ENCODE results near the gene CIBAR2.

CIBAR2 gene

DNA sequence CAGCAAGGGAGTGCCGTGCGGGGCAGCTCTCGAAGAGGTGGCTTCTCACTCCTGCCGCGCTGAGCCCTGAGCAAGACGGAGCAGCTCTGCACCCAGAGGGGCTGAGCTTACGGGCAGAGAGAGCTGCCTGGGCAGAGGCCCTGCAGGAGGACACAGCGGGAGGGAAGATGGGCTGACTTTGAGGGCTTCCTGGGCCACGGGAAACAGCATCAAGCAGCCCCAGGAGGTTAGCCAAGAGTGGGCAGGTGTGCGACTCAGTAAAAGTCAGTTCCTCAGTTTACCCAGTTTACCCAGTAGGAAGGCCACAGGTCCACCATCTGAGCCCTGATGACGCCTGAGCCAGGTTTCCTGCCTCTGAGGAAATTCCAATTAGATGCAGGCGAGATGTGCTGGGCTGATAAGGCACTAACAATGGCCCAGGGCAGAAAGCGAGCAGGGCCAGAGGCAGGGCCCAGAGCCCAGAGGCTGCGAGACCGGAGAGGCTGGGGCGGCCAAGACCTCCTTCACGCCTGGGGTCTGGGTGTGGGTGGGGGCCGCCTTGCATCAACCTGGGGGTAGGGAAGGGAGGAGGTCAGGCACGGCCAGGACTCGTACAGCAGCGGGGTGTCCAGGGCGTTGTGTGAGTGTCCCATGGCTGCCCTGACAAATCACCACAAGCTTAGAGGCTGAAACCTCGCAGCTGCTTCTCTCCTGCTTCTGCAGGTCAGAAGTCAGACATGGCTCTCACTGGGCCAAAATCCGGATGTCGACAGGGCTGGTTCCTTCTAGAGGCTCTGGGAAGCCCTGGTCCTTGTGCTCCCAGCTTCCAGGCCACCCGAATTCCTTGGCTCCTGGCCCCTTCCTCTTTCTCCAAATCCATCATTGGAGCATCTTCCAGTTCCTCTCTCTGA lies 32.0 kb upstream of the CIBAR2 start:
- no peak for DNase-seq (ENCODE audit: low read depth in 2 of 2)

DNA sequence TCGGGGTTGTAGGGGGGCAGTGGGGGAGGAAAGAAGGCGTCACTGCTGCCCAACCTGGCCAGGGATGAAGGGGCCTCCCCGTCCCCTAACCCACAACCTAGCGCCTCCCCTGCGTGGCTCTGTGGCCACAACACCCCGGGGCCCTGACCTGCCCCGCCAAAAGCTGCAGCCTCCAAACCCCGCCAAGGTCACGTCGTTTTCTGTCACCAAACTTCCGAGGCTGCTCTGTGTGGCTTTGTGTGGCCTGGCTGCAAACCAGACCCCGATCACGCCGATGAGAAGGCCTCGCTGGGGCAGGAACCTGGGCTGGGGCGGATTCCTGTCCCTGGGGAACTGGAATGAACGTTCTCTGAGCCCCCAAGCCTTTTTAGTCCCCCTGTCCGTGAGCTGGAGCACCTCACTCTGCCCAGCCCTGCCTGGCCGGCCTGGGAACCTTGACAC lies 30.5 kb upstream of the CIBAR2 start:
- DNase-seq (ENCODE audit: low read depth in 2 of 2), result no peak

DNA sequence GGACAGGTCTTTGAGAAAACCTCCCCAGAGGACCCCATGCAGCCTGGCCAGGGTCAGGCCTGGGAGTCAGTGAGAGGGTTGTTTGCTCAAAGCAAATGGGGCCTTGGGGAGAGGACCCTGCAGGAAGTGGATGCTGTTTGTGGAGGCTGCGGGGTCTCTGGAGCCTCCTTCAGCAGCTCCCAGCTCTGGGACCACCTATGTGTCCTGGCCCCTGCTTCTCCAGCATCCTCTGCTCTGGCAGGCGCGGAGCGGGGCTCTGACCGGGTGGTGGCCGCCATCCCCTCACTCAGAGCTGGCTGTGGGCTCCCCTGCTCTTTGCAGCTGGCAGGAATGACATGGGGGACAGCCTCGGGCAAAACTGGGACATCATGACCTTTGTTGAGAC lies 29.8 kb upstream of the CIBAR2 start:
- no peak for DNase-seq (ENCODE audit: low read depth in 2 of 2)

DNA sequence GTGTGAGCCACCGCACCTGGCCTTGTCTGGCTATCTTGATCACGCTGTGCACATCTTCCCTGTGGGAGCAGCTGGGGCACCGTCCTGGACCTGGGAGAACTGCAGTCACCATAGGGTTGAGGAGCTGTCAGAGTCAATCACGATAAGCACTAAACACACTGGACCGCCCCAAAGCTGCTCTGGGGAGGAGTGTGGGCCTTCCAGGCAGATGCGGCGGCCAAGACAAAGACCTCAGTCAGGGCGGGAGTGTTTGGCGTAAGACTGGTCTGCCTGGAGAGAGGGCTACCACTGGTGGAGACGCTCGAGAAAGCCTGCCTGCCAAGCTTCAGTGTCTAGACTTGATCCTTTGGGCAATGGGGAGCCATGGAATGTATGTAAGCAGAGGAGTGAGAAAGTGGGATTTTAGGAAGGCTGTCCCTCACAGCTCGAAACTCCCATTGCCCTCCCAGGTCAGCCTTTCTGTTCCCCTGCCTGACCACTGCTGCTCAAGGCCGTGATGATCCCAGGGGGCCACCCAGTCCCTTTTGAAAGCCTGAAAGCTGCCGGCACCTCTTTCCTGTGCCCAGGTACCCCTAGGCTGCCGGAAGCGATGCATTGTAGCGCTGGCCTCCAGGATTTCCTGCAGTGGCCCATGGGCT lies 29.3 kb upstream of the CIBAR2 start:
- no peak for DNase-seq (ENCODE audit: low read depth in 2 of 2)

DNA sequence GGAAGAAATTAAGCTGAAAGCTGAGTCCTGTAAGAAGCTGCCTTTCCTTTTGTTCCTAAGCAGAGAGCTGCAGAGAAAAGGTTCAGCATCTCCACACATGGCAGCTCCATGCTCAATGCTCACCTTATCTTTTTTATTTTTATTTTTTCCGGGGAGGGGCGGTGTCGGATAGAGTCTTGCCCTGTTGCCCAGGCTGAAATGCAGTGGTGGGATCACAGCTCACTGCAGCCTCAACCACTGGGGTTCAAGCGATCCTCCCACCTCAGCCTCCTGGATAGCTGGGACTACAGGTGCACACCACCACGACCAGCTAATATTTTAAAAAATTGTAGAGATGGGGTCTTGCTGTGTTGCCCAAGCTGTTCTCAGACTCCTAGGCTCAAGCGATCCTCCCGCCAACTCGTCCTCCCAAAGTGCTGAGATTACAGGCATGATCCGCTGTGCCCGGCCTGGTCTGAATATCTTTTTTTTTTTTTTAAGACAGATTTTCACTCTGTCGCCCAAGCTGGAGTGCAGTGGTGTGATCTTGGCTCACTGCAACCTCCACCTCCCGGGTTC lies 28.3 kb upstream of the CIBAR2 start:
- no peak for DNase-seq (ENCODE audit: low read depth in 2 of 2)

DNA sequence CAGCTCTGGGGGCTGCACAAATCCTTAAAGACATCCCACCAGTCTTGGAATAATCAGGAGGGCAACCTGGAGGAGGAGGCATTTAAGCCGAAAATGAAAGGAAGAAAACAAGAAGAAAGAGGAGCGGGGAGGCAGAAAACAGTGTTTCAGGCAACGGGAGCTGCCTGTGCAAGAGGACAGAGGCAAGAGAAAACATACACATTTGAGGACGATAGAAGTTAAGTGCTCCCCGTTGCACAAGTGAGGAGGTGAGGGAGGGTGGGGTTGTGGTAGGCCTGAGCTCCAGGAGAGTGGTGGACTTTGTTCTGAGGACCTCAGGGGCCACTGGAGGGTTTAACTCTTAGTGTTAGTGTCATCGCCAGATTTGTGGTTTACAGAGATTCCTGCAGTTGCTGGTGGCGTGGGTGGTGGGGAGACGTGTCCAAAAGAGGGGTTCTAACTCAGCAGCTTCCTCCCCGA lies 27.6 kb upstream of the CIBAR2 start:
- DNase-seq (ENCODE audit: low read depth in 2 of 2), result no peak

DNA sequence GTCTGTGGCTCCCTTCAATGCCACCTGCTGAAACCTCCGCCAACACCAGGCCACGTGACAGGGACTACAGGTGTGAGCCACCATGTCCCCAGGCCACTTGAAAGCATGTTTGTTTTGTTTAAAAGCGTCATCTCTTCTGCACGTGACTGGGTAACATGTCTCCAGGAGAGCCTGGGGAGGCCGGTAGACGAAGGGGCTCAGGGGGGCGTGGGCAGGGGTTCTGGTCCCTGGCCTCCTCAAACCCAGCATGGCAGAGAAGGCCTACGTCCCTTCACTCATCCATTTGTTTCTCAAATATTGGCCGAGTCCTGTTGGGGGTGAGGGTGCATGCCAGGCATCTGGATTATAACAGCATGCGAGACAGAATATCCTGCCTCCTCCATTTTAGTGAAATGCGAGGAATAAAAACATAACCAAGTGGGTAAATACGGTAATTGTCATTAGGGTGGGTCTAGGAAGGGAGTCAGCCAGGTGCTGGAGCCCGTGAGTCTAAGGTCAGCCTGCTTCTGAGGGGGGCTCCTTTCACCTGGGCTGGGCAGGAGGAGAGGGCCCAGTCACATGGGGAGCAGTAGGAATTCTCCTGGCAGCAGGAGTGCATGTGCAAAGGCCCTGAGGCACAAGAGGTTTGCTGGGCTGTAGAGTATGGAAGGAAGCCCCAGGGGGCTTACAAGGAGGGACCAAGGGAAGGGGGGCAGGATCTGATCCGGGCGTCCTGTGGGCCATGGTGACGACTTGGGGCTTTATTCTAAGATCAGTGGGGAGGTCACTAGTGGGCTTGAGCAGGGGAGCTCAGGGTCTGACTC lies 26.8 kb upstream of the CIBAR2 start:
- no peak for DNase-seq (ENCODE audit: low read depth in 2 of 2)

DNA sequence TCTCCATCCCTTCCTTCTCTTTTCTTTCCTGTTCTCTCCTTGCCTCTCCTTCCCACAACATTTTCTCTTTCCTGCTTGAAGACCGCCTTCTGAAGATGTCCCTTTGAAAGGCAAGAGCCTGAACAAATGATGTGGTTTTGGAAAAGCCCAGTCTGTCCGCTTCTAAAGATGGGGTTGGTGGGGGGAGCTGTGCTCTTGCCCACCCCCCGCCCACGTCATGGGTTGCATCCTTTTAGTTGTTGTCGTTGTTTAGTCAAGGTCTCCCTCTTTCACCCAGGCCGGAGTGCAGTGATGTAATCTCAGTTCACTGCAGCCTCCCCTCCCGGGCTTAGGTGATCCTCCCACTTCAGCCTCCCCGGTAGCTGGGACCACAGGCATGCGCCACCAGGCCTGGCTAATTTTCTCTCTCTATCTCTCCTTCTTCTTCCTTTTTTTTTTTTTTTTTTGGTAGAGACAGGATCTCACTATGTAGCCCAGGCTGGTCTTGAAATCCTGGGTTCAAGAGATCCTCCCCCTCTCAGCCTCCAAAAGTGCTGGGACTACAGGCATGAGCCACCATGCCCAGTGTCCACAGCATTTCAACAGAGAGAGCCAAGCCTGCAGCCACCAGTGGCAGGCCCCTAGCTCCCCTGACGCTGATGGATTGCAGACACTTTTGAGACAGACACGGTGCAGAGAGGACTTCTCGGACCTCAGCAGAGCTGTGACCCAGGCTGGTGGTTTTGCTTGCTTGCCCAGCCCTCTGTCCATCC lies 26.0 kb upstream of the CIBAR2 start:
- DNase-seq (ENCODE audit: low read depth in 2 of 2), result no peak

DNA sequence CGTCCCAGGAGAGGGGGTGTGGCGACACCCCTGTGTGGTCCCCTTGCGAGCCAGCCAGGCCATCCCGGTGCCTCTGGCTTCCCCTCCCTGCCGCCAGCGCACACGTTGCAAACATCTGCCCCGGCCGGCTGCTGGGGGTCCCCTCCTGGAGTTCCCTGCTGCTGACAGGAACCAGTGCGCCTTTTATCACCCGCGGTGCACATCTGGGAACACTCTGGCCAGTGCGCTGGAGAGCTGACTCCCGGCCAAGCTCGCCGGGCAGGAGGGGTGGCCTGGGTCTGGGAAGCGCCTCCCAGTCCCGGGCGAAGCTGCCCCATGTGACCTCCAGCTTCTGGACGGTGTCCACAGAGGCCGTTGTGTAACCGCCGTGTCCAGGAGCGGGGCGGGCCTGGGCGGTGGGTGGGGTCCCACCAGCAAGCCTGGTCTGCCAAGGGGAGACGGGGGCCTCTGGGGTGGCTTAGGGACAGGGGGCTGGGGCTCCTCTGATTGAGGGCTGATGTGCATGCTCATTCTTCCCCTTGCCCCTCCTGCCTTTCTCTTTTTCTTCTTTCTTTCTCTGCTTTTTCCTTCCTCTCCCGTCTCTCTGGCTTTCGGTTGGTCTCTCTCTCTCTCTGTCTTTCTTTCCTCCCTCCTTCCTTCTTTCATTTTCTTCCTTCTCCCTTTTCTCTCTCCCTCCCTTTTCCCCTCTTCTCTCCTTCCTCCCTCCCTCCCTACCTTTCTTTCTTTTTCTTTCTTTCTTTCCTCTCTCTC lies 25.2 kb upstream of the CIBAR2 start:
- no peak for DNase-seq (ENCODE audit: low read depth in 2 of 2)

DNA sequence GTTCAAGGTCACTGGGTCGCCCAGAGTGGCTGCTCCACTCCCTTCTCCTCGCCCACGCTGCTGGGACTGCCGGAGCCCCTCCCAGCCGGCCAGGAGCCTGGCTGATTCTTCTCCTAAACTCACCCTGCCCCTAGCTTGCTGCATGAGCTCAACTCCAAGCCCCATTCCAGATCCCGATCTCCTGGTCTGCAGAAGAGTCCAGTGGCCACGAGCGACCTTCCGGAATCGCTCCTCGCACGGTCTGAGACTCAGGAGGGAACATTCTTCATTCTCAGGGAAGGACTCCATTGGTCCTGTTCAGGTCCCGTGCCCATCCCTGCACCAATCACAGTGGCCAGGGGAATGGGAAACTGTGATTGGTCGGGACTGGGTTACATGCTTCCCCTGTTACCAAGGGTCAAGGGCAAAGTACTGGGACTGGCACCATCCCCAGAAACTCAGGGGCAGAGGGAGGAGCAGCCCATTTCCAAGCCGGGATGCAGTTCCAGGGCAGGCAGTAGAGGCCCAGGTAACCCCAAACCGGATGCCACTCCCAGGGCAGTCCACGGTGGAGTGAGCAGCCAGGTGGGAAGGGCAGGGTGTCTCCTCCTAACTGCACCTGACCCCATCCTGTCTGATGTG lies 24.5 kb upstream of the CIBAR2 start:
- DNase-seq (ENCODE audit: low read depth in 2 of 2), result no peak

DNA sequence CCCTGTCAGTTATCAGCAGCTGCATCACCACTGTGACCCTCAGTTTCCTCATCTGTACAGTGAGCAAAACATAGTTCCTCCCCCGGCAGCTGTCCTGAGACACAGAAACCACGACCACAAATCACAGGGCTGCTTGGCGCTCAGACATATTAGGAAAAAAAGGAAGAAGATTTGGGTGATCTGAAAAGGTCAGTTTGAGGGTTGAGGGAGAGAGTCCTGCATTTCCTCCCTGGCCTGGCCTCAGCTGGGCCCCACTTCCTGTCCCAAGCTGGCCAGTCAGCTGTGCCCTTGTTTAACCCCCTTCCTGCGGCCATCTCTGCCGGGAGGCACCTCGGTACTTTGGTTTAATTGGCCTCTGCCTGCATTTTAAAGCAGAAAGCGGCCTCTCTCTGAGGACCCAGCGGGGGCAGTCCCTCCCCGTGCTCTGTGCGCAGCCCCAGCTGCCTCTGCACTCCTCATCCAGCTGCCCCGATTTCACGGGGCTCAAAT lies 24.0 kb upstream of the CIBAR2 start:
- DNase-seq (ENCODE audit: low read depth in 2 of 2), result no peak

DNA sequence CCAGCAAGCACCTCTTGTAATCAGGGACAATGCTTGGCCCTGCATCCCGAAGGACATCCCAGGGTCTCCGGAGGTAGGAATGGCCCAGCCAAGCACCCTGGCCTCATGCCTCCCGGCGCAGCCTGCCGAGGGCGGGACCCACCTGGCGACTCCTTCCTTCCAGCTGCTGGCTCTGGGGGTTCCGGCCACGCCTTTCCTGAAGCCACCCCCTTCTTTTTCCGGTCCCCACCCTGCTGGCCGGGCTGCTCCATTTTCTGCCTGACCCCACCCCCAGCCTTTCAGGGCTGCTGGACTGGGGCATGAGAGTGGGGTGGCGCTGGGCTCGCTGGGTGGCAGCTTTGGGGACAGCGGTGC lies 22.5 kb upstream of the CIBAR2 start:
- no peak for DNase-seq (ENCODE audit: low read depth in 2 of 2)

DNA sequence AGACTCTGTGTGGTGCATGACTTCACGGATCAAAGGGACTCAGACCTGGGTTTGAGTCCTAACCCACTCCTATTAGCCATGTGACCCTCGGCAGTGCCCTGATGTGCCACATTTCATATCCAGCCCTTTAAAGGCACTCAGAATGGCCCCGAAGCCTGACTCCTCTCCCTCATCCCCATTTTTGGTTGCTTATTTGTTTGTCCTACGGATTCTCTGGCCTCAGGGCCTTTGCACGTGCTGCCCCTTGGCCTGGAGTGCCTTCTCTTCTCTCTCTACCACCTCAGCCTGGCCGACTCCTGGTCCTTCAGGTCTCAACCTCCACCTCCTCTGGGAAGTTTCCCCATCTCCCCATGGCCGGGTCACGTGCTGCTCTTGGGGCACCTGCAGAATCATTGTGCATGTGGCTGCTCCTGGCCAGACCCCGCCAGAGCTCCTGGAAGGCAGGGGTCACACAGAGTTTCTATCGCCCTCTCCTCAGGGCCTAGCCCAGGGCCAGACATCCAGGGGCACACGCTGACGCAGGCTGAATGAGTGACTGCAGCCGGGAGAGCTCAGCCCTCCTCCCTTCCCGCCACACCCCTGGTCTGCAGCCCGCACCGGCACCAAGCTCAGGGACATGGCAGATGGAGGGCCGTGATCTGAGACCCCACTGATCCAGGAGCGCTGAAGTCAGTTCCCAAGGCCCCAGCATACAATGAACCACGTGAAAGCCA lies 22.0 kb upstream of the CIBAR2 start:
- no peak for DNase-seq (ENCODE audit: low read depth in 2 of 2)

DNA sequence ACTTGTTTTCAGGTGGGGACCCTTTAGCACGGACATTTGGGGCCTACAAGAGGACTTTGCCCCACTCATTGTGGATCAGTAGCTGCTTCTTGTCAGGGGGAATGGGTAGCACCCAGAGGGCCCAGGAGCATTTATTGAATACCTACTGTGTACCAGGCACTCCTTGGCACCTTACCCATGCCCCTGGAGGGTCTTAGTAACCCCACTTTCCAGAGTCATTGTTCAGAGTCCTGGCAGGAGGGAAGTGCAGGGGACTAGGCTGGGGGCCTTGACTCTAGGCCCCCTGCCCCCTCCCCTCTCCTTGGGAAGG lies 21.0 kb upstream of the CIBAR2 start:
- no peak for DNase-seq (ENCODE audit: low read depth in 2 of 2)

DNA sequence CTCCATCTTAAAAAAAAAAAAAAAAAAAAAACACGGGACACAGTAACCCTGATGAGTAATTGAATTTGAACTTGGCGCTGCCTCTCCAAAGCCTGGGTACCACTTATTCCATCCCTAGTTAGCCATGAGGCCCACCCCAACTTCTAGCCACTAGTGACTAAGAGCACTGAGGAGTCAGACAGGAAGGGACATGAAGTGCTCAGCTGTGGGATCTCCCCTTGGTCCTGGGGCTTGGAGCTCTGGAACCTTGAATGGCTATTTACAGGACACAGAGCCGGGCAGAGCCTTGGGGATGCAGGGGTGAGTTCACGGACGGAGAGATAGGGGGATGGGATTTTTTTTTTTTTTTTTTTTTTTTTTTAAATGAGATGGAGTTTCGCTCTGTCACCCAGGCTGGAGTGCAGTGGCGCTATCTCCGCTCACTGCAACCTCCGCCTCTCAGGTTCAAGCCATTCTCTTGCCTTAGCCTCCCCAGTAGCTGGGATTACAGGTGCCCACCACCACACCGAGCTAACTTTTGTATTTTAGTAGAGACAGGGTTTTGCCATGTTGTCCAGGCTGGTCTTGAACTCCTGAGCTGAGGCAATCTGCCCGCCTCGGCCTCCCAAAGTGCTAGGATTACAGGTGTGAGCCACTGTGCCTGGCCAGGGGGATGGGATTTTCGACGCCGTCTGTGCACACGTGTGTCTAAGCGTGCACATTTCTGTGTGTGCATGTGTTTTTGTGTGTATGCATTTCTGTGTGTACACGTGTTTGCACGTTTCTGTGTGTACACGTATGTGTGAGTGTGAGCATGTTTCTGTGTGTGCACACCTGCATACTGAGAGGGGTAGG lies 20.4 kb upstream of the CIBAR2 start:
- no peak for DNase-seq (ENCODE audit: low read depth in 2 of 2)

DNA sequence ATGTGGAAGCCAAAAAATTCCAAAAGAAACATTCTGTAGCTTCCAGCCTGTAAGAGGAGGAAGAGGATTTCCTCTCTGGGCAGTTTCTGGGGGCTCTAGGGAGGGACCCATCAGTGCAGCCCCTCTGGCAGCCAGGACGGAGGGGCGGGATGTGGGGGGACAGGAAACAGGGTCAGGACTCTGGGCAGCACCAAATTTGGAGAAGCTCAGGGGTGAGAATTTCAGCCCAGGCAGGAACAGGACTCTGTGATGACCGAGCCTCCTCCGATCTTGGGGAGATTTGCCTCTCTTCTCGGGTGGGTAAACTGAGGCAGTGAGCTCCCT lies 18.4 kb upstream of the CIBAR2 start:
- DNase-seq (ENCODE audit: low read depth in 2 of 2), result no peak

DNA sequence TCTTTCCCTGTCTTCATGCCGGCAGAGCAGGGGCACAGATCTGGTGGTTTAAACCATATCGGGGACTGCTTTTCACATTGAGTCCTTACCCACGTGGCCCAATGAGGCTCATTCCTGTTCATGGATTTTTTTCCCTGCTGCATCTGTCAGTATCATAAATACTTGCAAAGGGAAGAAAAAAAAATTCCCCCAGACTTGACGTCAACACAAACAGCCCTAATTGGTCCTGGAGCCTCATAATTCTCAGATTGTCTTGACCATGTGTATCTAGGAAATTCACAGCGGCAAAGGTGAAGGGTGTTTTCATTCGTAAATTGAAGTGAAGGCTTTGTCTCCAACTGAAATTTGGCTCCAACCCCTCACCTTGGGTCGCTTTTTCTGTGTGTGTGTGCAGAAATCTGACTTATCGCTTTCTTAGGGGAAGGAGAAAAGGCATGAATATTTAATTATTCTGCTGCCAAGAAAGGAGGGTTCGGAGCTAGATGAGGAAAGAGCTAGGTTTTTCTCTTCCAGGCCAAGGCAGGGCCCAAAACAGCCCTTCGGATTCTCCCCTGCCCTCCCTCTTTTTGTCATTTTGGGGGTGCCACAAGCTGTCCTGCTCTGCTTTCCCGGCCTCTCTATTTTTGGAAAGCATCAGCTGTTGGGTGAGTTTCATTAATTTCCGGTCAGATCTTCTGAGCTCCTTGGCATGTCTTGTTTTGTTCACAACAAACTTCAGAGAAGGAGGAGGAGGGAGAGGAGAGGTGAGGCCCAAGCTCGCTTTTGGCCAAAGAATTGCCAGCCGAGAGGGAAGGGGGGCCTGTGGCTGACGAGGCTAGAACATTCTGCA lies 17.8 kb upstream of the CIBAR2 start:
- DNase-seq (ENCODE audit: low read depth in 2 of 2), result no peak
